ENCODE data around the gene PTH2.

PTH2 gene

GRCh38 chr19:49408816-49409440, 14.3 kb downstream of the PTH2 start:
- Histone ChIP-seq H3K27ac (ENCODE audit: low read length) (no peak overlapping the region), H3K4me2 (ENCODE audit: low read depth, low read length) (peak overlapping the region; percentile 35; the same call in 1 of the 2 replicates)

GRCh38 chr19:49407482-49408015, 15.7 kb downstream of the PTH2 start:
- H3K27ac ChIP-seq (ENCODE audit: low read length): no peak overlapping the region
- H3K27me3 ChIP-seq (replicated peaks; ENCODE audit: insufficient read depth, low read length): peaks cover 13% of the 10 kb centered on the region
- TF ChIP-seq EZH2phosphoT487 (IDR thresholded peaks at IDR 0.05; ENCODE audit: low read length) (no peak), EZH2 (optimal IDR thresholded peaks at IDR 0.05; ENCODE audit: low read depth, low read length) (no peak), CTCF (IDR thresholded peaks at IDR 0.05; ENCODE audit: low read length) (no peak)
- H3K9me2 ChIP-seq (replicated peaks; ENCODE audit: insufficient read depth, low read length): no peaks in the 10 kb centered on the region
- H3K4me1 ChIP-seq (ENCODE audit: low read length): peaks cover 8% of the 10 kb centered on the region
- H3K9me3 ChIP-seq (replicated peaks; ENCODE audit: insufficient read depth, low read length): no peaks in the 10 kb centered on the region
- no peaks in the 10 kb centered on the region for H3F3A ChIP-seq (ENCODE audit: insufficient read depth, low read length)
- H3K36me3 ChIP-seq (replicated peaks; ENCODE audit: insufficient read depth, low read length): no peaks in the 10 kb centered on the region
- no peak overlapping the region for H2AFZ ChIP-seq (ENCODE audit: low read length)
- no peak for DNase-seq
- H3K79me2 ChIP-seq (ENCODE audit: low read length): no peaks in the 10 kb centered on the region
- no peaks in the 10 kb centered on the region for H4K20me1 ChIP-seq (ENCODE audit: insufficient read depth, low read length)
- H3K9ac ChIP-seq (ENCODE audit: low read length): no peak overlapping the region
- no peak overlapping the region for H3K4me2 ChIP-seq (ENCODE audit: low read depth, low read length)
- H3K4me3 ChIP-seq (ENCODE audit: low read length): no peak overlapping the region

More at GRCh38 chr19:49408816-49409440, 14.3 kb downstream of the PTH2 start:
- Histone ChIP-seq H3K4me1 (ENCODE audit: low read length) (peaks cover 8% of the 10 kb centered on the region), H3K79me2 (ENCODE audit: low read length) (no peaks in the 10 kb centered on the region), H3K36me3 (replicated peaks; ENCODE audit: insufficient read depth, low read length) (no peaks in the 10 kb centered on the region), H3F3A (ENCODE audit: insufficient read depth, low read length) (no peaks in the 10 kb centered on the region), H3K4me3 (ENCODE audit: low read length) (no peak overlapping the region), H3K27me3 (replicated peaks; ENCODE audit: insufficient read depth, low read length) (peaks cover 23% of the 10 kb centered on the region), H3K9me2 (replicated peaks; ENCODE audit: insufficient read depth, low read length) (no peaks in the 10 kb centered on the region), H2AFZ (ENCODE audit: low read length) (peak overlapping the region; percentile 59), H3K9ac (ENCODE audit: low read length) (no peak overlapping the region), H4K20me1 (ENCODE audit: insufficient read depth, low read length) (no peaks in the 10 kb centered on the region), H3K9me3 (replicated peaks; ENCODE audit: insufficient read depth, low read length) (no peaks in the 10 kb centered on the region)
- TF ChIP-seq EZH2phosphoT487 (IDR thresholded peaks at IDR 0.05; ENCODE audit: low read length) (no peak), EZH2 (optimal IDR thresholded peaks at IDR 0.05; ENCODE audit: low read depth, low read length) (no peak), CTCF (IDR thresholded peaks at IDR 0.05; ENCODE audit: low read length) (no peak)
- no peak for DNase-seq

GRCh38 chr19:49407079-49407478, 16.2 kb downstream of the PTH2 start:
- Histone ChIP-seq H3K4me2 (ENCODE audit: low read depth, low read length) (no peak overlapping the region), H4K20me1 (ENCODE audit: insufficient read depth, low read length) (no peaks in the 10 kb centered on the region), H3F3A (ENCODE audit: insufficient read depth, low read length) (no peaks in the 10 kb centered on the region), H3K27ac (ENCODE audit: low read length) (no peak overlapping the region), H3K9ac (ENCODE audit: low read length) (no peak overlapping the region), H3K4me3 (ENCODE audit: low read length) (no peak overlapping the region), H3K4me1 (ENCODE audit: low read length) (peaks cover 8% of the 10 kb centered on the region), H3K9me2 (replicated peaks; ENCODE audit: insufficient read depth, low read length) (no peaks in the 10 kb centered on the region), H3K27me3 (replicated peaks; ENCODE audit: insufficient read depth, low read length) (peaks cover 13% of the 10 kb centered on the region), H3K36me3 (replicated peaks; ENCODE audit: insufficient read depth, low read length) (no peaks in the 10 kb centered on the region), H2AFZ (ENCODE audit: low read length) (no peak overlapping the region), H3K9me3 (replicated peaks; ENCODE audit: insufficient read depth, low read length) (no peaks in the 10 kb centered on the region), H3K79me2 (ENCODE audit: low read length) (no peaks in the 10 kb centered on the region)
- no peak for TF ChIP-seq EZH2phosphoT487 (IDR thresholded peaks at IDR 0.05; ENCODE audit: low read length)
- no peak for TF ChIP-seq EZH2 (optimal IDR thresholded peaks at IDR 0.05; ENCODE audit: low read depth, low read length)
- no peak for TF ChIP-seq CTCF (IDR thresholded peaks at IDR 0.05; ENCODE audit: low read length)
- no peak for DNase-seq

Measured in MM.1S (cell line).